Nephron progenitor cell (in vitro differentiated cells): ENCODE results near the gene CHD9NB.
A peak's percentile ranks its signal among the peaks of the same experiment; 100 is the strongest.

Experiments used
- DNase-seq: peaks from one replicate; pipeline ENCODE4 v3.0.0; 2021
- H3K27ac Mint-ChIP-seq: 2 replicates; pipeline ENCODE4 v1.8.0; 2021; ENCODE audit warnings: mild to moderate bottlenecking, moderate library complexity, mixed read lengths
- H3K27me3 Mint-ChIP-seq: 2 replicates; pipeline ENCODE4 v1.8.0; 2021; ENCODE audit warnings: mild to moderate bottlenecking, low read depth, mixed read lengths; ENCODE audit not compliant: poor library complexity
- H3K36me3 Mint-ChIP-seq: 2 replicates; pipeline ENCODE4 v1.8.0; 2021; ENCODE audit warnings: low read depth, mixed read lengths
- H3K4me1 Mint-ChIP-seq: 2 replicates; pipeline ENCODE4 v1.8.0; 2021; ENCODE audit warnings: mixed read lengths
- H3K4me3 Mint-ChIP-seq: 2 replicates; pipeline ENCODE4 v1.8.0; 2021; ENCODE audit warnings: mild to moderate bottlenecking, moderate library complexity, mixed read lengths
- H3K9me3 Mint-ChIP-seq: 2 replicates; pipeline ENCODE4 v1.8.0; 2021; ENCODE audit warnings: mild to moderate bottlenecking, moderate library complexity, mixed read lengths
- TF ChIP-seq, protein P1 (sequence below): fragments of 200-600 bp; sonication (generic); IDR thresholded peaks from 2 replicates; pipeline ENCODE4 v1.5.0; 2021; ENCODE audit warnings: antibody characterized with exemption

The CHD9NB gene

DNA sequence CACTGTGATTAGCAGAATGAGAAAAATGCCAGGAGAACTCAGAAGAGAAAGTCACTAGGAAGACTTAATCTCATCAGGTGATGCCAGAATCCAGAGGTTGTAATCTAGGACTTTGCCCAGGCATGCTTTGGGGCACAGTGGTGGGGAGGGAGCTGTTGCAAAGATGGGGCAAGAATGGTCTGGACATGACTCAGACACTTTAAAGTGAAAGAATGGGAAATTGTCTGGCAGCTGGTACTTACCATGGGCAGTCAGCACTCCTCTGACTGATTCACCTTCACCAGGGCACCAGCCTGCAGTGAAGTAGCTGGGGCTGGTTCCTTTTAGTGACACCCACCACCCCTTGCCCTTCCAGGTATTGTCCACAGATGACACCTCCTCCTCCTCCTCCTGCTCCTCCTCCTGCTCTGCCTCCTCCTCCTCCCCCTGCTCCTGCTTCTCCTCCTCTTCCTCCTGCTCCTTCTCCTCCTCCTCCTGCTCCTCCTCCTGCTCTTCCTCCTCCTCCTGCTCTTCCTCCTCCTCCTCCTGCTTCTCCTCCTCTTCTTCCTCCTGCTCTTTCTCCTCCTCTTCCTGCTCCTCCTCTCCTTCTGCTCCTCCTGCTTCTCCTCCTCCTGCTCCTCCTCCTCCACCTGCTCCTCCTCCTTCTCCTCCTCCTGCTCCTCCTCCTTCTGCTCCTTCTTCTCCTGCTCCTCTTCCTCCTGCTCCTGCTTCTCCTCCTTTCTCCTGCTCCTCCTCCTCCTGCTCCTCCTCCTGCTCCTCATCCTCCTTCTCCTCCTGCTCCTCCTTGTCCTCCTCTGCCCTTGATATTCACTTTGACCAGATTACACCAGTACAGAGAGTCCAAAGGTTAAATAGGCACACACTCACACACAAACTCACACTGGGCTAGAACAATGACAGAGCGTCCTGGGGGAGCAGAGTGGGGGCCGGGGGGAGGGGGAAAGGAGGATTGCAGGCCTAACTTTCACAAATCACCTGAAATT, at the start of gene CHD9NB:
Gene CHD9NB (minus strand): TSS at position 379 of the 983 bp plus-strand sequence. CDS start 8,739 bp downstream, outside the sequence.
- TF ChIP-seq, protein P1, sequence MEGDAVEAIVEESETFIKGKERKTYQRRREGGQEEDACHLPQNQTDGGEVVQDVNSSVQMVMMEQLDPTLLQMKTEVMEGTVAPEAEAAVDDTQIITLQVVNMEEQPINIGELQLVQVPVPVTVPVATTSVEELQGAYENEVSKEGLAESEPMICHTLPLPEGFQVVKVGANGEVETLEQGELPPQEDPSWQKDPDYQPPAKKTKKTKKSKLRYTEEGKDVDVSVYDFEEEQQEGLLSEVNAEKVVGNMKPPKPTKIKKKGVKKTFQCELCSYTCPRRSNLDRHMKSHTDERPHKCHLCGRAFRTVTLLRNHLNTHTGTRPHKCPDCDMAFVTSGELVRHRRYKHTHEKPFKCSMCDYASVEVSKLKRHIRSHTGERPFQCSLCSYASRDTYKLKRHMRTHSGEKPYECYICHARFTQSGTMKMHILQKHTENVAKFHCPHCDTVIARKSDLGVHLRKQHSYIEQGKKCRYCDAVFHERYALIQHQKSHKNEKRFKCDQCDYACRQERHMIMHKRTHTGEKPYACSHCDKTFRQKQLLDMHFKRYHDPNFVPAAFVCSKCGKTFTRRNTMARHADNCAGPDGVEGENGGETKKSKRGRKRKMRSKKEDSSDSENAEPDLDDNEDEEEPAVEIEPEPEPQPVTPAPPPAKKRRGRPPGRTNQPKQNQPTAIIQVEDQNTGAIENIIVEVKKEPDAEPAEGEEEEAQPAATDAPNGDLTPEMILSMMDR, result no peak
- Mint-ChIP-seq H3K27ac (no peak within 1 kb of the TSS), H3K9me3 (no peaks in the 10 kb centered on the region), H3K4me3 (no peak within 1 kb of the TSS), H3K27me3 (peaks cover 5% of the 10 kb centered on the region), H3K4me1 (peaks cover 20% of the 10 kb centered on the region), H3K36me3 (no peaks in the 10 kb centered on the region)
- no peak for DNase-seq

DNA sequence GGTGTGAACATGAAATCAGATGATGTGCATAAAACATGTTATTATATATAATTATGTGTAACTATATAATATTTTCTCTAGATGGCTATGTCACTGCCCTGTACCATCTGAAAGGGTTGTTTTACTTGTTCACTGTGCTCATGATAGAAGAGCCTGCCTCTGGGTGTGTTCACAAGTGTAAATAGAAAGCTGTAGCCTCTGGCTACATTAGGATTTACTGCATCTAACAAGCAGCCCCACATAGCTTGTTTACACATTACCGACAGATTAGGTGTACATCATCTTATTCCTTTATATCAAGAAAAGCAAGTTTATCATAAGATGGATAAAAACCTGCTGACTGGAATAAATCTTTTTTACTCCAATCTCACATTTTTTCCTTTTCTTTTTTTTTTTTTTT, 48.2 kb upstream of the CHD9NB start:
- DNase-seq, result no peak
- Mint-ChIP-seq H3K27me3 (no peaks in the 10 kb centered on the region), H3K27ac (no peak overlapping the region), H3K9me3 (no peaks in the 10 kb centered on the region), H3K4me1 (peaks cover 43% of the 10 kb centered on the region), H3K4me3 (peak overlapping the region; percentile 54), H3K36me3 (no peaks in the 10 kb centered on the region)
- TF ChIP-seq, protein P1, result no peak

DNA sequence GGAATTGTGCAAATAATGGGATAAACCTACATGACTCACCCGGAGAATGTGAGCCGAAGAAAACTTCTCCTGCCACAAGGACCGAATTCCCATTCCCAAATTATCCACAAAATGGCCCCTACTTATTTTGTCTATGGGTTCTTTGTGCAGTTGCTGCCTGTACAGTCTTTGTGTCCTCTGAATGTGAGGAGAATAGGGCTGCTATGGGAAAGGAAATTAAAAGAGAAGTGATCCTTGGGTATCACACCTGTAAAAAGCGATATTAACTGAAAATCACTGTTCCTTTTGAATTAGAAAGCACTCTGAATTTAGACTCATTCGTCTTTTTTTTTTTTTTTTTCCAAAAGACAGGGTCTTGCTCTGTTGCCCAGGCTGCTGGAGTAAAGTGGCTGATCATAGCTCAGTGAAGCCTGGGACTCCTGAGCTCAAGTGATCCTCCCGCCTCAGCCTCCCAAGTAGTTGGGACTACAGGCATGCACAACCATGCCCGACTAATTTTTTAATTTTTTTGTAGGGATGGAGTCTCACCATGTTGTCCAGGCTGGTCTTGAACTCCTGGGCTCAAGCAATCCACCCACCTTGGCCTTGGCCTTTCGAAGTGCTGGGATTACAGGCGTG, 47.5 kb upstream of the CHD9NB start:
- Mint-ChIP-seq H3K9me3 (no peaks in the 10 kb centered on the region), H3K4me3 (peak overlapping the region; percentile 76), H3K4me1 (peaks cover 43% of the 10 kb centered on the region), H3K27me3 (no peaks in the 10 kb centered on the region), H3K27ac (no peak overlapping the region), H3K36me3 (no peaks in the 10 kb centered on the region)
- TF ChIP-seq, protein P1, result no peak
- no peak for DNase-seq

DNA sequence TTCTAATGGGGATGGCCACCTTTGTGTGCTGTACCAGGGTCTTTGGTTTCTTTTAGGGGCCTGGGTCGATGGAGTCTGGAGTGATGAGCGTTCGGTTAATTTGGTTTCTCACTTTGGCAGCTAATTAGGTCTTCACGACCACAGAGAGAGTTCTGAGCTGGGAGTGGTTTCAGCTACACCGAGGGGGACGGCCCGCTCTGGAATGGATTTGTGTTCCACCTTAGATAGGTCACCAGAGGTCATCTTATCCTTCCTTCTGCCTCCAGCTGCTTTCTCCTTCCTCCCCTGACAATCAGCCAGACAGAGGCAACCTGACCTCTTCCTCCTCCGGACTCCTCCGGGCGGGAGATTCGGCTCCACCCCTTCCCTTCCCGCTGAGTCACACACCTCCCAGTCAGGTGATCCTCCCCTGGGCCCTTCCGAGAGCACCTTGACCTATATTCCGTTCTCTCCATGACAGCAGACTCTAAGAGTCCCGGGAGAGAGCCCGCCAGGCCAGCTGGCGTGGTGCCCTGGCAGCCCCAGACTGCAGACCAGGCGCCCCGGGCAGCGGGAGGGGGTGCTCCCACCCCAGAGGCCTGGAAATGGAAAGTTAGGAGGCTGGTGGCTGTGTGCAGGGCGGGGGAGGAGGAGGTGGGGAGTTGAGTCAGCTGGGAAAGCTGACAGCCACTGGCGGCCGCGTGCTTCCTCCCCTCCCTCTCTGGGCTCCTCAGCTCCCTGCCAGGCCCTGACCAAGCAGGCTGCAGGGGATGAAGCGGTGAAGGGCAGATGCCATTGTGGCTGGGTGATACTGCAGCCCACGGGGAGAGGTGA, 46.8 kb upstream of the CHD9NB start:
- H3K4me3 Mint-ChIP-seq, result peak overlapping the region; percentile 76
- TF ChIP-seq, protein P1, result no peak
- peak overlapping the region; percentile 92 for H3K27ac Mint-ChIP-seq
- no peaks in the 10 kb centered on the region for H3K27me3 Mint-ChIP-seq
- H3K36me3 Mint-ChIP-seq, result no peaks in the 10 kb centered on the region
- H3K4me1 Mint-ChIP-seq, result peaks cover 50% of the 10 kb centered on the region
- no peaks in the 10 kb centered on the region for H3K9me3 Mint-ChIP-seq
- peak; percentile 67 for DNase-seq

DNA sequence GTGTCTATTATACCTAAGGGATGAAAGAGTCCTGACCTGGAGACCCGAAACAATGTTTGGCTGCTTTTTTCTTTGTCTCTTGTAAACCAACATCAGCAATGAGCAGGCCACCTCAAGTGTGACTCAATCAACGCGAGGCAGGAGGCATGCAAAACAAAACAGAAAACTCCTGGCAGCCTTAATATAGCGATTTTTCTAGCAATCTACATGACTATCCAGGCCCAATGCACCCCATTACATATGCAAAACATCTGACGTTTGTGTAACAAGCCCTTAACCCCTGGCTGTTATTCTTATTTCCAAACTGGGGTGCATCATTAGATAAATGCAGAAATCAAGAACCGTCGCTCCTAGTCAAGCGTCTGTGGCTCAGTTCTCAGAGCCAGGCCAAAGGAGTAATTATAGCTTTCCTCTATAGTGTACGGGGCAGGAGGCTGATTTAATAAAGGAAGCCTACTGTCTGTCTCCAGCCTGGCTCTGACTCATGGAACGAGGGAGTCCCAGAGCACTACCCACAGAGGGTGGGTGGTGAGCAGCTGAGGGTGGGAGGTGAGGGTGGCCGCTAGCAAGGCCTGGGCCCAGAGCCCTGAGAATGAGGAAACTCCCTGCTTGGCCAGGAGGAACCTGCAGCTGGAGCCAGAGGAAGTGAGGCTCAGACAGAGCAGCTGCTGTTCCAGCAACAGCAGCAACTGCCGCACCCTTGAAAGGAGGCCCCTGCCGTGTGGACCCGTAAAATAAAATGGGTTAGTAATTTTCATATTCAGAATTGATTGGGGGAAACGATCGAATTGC, 46.0 kb upstream of the CHD9NB start:
- DNase-seq, result peak; percentile 20
- Mint-ChIP-seq H3K27me3 (no peaks in the 10 kb centered on the region), H3K36me3 (no peaks in the 10 kb centered on the region), H3K4me3 (peak overlapping the region; percentile 76), H3K9me3 (no peaks in the 10 kb centered on the region), H3K4me1 (peaks cover 53% of the 10 kb centered on the region), H3K27ac (peak overlapping the region; percentile 92)
- TF ChIP-seq, protein P1, result no peak
